NCI-H82 treated with DMSO at 0.1 percent for 48 hours (cell line): ENCODE data around the gene HELZ2.
"Not testable (repeated sequence)": the region's sequence is repeated elsewhere in the genome, so short reads cannot be mapped to it uniquely, and the experiment has no call there.

Experiments used
- DNase-seq: peaks from one replicate; lab custom pipeline; 2025; ENCODE audit not compliant: unreplicated experiment; lab: John Stamatoyannopoulos, UW

HELZ2 gene

DNA sequence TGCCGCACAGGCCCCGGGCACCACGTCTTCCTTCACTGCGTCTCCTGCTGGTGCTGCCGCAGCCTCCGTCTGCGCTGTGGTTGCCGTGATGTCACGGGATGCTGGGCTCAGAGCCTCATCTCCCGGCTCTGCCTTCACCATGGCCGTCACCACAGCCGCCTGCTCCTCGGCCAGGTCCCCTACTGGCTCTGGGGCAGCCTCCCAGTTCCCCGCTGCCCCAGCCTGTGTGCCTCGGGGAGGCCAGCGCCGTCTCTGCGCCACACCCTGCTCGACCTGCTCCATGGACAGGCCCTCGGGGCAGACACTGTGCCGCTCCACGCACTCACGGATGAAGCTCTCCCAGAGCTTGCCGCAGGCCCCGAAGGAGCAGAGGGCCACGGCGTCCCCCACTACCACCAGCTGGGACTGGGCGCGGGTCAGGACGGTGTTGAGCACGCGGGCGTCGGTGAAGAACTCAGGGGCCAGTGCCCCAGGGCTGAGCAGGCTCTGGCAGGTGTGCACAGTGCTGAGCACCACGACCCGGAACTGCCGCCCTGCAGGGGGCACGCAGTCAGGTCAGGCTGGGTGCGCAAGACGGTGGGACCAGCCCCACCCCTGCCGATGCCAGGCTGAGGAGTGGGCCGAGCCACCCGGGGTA is 8.2 kb downstream of the HELZ2 start:
- no peak for DNase-seq

DNA sequence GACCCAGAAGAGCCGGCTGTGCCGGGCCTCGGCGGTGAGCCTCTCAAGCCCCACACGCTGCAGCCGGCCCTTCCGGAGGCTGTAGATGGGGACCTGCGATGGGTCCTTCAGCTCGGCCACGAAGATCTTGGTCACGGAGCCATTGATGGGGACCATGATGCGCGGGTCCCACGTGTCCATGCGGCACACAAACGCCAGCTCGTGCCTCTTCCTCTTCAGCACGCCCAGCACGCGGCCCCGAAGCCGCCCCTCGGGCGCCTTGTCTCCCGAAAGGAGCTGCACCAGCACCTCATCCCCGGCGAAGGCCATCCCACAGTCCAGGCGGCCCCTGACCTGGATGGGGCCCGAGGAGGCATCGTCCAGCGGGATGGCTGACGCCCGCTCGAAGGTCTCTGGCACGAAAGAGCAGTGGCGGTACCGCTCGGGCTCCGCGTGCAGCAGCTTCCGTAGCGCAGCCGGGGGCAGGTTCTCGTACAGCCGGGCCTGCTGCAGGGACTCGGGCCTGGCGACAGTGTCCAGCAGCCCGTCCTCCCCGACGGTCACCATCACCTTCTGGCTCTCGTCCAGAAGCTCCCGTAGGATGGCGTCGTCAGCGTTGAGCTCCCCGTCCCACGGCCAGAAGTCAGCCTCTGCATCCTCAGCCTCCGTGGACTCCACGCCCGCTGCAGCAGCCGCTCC is 8.9 kb downstream of the HELZ2 start:
- DNase-seq, result no peak

DNA sequence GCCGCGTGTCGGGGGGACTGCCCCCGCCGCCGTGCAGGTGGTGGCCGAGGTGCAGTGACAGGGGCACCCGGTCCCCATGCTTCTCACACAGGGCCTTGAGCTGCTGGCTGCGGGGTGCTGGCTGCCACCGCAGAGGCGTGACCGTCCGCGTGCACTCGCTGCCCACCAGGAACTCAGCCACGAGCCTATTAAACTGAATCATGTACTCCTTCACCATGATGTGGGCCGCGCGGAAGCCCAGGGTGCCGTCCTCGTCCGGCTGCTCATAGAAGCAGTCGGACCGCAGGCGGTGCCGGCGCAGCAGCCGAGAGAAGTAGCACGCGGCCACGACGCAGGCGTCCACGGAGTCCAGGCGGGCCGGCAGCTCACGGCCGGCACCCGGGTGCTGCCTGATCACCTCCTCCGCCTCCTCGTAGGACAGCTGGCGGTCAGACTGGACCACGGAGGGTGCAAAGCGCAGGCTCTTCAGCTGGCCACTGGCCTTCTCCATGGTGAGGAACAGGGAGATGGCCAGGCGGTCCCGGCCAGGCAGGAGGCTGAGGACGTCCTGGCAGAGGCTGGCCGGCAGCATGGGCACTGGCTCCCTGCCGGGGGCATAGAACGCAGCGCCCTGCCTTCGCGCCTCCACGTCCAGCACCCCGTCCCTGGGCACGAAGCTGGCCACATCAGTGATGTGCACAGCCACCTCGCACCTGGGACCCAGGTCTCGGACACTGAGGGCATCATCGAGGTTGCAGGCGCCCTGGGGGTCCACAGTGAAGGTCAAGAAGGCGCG is 9.8 kb downstream of the HELZ2 start:
- no peak for DNase-seq

DNA sequence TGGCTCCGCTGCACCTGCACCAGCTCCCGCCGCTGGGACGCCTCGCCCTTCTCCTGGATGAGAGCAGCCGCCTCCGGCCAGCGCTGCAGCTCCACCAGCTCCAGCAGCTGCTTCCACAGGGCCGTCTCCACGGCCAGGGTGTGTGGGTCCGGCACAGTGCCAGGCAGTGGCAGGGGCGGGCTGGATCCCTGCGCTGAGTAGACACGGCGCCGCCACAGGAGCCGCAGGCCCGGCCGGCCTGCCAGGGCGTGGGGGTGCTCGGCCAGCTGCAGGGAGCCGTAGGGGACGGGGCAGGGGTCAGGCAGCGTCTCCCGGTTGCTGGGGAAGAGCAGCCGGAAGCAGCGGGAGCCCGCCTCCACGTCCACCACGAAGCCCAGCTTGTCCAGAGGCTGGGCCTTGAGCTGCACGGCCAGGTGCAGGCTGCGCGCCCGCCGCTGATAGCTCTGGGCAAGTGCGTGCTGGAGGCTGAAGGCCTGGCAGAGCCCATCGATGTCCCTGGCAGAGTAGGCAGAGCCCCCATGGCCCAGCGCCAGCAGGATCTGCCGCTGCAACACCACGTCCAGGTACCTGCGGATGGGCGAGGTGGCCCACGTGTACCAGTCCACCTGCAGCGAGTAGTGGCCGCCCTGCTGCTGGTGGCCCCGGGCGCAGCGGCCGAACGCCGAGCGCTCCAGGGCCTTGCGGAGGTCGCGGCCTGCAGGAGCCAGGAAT is 10.7 kb downstream of the HELZ2 start:
- DNase-seq, result no peak

DNA sequence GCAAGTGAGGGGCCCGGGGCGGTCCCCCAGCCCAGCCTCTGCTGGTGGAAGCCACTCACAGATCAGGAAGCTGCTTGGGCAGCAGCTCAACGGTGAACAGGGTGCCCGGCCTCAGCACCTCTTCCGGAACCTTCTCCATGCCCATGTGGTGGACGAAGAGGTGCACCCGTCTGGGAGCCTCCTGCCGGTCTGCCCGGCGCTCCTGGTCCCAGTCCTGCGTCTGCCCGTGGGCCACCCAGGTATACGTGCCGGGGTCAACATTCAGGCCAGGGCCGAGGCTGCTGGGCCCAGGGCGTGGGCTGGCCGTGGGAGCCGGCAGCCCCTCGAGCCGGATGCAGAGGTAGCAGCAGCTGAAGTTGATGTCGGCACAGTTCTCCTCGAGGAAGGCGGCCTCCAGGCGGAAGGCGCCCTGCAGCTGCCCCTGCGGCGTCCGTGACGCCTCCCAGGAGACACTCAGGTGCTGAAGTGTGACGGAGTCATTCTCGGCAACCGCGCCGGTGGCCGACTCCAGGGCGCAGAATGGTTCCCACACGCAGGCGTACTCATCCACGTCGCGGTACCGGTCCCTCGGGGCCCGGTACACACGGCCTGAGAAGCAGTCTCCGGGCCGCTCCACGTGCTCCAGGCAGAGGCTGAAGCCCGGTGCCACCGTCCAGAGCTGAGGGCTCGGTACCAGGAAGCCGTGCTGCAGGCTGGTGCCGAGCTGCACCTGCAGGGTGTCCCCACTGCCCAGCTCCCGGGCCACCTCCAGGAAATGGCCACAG is 11.4 kb downstream of the HELZ2 start:
- no peak for DNase-seq

DNA sequence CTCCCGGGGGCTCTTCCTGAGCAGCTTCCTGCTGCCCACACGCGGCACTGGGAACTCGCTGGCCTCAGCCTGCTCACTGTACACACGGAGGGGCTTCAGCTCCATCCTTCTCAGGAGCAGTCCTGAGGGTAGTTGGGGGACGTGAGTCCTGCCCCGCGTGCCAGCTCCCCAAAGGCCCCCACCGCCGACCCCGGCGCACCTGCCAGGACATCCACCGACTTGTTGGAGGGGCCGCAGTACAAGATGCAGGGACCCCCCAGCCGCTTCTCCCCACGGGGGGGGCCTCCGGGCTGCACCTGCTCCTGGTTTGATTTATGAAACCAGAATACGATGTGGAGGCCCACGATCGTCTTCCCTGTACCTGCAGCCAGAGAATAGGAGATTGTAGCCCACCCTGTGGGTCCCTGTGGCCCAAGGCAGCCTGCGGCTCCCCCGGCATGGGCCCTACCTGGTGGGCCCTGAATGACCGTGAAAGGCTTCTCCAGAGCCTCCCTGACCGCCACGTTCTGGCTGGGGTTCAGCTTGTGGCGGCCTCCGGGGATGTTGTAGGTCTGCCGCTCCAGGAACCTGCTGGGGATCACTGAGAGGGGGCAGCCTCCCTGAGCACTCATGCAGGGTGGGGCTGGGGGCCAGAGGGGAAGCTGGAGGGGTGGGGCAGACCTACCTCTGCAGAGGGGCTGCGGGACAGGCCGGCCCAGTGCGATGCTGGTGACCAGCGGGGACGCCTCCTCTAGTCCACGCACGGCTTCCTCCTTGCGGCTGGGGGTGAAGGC is 12.2 kb downstream of the HELZ2 start:
- no peak for DNase-seq

DNA sequence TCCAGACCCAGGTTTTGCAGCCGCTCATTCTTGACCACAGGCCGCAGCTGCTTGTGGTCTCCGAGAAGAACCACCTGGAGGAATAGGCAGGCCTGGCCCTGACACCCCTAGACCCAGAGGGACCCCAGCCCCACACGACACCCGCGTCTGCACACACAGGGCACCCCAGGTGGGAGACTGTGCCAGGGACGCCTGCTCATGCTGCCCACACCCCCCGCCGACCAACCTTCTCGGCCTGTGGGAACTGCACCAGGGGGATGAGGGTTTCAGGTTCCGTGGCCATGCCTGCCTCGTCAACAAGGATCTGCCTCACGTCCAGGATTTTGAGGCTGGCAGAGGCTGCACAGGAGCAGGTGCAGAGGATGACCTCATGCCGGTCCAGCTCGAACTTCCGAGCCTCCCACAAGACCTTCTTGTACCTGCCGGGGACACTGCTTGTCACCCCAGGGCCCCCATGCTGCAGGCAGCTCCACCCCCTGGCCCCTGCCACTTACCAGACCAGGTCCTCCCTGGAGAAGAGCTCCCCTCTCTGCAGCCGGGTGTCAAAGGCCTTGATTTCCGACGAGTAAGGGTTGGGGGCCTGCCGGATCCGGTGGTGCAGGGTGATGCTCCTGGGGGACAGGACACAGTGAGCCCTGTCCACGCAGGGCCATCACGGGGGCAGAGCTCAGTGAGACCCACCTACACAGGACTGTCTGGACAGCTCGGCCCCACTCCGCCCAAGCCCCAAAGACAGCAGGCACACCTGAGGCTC is 13.0 kb downstream of the HELZ2 start:
- no peak for DNase-seq

DNA sequence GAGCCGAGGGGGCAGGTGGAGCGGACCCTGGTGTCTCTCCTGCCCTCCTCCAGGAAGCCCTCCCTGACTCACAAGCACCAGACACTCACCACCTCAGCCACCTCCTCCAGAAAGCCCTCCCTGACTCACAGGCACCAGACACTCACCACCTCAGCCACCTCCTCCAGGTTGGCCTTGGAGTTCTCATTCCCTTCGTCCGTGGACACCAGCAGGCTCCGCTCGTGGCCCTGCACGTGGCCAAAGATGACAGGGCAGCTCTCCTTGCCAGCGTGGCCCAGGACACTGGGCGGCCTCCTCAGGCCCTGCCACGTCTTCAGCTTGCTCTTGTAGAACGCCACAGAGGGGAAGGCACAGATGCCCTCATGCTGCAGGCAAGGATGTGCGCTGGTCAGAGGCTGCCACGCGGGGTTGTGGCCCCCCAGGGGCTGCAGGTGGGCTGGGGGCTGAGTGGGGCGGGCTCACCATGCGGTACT is 13.7 kb downstream of the HELZ2 start:
- no peak for DNase-seq

DNA sequence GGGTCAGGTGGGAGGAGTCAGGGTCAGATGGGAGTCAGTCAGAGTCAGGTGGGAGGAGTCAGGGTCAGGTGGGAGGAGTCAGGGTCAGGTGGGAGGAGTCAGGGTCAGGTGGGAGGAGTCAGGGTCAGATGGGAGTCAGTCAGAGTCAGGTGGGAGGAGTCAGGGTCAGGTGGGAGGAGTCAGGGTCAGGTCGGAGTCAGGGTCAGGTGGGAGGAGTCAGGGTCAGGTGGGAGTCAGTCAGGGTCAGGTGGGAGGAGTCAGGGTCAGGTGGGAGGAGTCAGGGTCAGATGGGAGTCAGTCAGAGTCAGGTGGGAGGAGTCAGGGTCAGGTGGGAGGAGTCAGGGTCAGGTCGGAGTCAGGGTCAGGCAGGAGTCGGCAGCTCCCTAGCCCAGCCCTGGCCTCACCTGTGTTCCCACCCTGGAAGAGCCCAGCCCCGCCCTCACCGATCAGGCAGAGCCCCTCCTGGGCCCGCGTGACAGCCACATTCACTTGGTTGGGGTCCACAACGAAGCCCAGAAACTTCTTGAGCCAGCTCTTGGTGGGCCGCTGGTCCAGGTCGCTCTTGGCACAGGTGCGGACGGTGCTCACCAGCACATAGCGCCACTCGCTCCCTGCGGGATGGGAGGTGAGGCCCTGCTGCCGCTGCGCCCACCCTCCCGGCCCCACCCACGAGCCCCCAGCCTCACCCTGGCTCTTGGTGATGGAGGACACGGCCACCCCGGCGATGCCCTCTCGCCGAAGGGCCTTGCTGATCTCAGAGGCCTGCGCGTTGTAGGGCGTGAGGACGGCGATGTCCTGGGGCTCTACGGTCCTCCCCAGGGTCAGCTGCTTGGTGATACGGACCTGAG is 14.3 kb downstream of the HELZ2 start:
- not testable (repeated sequence) for DNase-seq

DNA sequence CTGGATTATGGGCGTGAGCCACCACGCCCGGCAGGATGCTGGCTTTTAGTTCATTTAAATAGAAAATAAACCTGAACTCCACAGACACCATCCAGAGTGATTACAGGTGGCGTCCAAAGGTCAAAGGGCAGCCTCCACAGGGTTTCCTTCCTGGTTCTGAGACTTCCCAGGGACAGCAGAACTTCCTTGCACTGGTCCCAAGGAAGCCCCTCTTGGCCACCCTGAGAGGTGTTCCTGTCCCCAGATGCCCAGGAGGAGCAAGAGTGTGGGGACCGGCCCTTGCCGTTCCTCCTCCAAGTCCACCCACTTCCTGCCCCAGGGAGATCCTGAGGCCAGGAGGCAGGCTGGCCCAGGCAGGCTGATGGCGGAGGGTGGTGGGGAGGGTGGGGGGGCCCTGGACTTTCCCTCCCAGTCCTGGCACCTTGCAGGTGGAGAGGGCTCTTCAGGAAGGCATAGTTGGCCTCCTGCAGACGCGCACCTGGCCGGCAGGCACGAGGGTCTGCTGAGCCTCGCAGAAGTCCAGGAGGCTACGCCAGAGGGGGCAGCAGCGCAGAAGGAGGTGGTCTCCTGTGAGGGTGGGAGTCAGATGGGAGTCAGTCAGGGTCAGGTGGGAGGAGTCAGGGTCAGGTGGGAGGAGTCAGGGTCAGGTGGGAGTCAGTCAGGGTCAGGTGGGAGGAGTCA is 15.1 kb downstream of the HELZ2 start:
- DNase-seq, result no peak

DNA sequence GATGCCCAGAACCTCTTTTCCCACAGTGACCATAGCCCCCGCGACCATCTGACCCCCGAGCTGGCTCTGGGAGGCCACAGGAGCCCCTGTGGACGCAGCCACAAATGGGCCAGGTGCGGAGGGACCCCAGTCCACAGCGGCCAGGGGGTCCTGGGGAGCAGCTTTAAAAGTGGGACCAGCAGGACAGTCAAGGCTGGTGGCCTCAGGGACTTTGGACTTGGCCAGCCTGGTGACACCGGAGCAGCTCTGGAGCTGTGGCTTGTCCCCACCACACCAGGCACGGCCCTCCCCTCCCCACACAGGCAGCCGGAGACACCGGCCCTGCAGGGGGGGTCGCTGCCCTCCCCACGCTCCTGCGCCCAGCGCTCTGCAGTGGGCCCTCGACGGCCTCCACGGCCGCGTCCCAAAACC is 16.6 kb downstream of the HELZ2 start:
- DNase-seq, result no peak

DNA sequence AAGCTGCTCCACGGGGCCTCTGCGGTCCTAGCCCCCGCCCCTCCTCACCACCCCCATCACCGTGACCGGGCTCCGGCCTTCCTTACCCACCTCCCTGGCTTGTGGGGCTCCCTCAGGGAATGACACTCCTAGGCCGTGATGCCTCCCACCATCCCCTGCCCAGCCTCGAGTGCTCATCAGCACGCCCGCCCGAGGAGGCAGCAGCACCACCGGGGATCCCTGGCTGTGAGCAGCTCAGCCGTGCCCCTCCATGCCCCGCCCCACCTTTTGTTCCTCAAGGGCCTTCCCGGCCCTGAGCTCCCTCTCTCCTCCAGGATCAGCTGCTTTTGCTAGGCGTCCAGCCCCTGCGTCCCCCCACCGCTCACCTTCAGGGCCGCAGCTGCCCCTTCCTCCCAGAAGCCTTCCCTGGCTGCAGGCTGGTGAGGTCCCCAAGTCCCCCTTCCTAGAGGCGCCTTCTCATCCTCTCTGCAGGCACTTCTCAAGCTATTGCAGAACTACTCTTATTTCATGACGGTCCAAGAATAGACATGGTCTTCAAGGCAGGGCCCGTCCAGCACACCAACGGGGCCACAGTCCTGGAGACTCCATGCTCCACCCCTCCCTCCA is 17.1 kb downstream of the HELZ2 start:
- DNase-seq, result no peak

DNA sequence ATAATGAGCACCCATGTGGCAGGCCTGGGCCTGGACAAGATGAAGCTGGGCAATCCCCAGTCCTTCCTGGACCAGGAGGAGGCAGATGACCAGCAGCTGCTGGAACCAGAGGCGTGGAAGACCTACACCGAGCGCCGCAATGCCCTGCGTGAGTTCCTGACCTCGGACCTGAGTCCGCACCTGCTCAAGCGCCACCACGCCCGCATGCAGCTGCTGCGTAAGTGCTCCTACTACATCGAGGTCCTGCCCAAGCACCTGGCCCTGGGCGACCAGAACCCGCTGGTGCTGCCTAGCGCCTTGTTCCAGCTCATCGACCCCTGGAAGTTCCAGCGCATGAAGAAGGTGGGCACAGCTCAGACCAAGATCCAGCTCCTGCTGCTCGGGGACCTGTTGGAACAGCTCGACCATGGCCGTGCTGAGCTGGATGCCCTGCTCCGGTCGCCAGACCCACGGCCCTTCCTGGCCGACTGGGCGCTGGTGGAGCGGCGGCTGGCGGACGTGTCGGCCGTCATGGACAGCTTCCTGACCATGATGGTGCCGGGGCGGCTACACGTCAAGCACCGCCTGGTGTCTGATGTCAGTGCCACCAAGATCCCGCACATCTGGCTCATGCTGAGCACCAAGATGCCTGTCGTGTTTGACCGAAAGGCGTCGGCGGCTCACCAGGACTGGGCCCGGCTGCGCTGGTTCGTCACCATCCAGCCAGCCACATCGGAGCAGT is 18.2 kb downstream of the HELZ2 start:
- no peak for DNase-seq

DNA sequence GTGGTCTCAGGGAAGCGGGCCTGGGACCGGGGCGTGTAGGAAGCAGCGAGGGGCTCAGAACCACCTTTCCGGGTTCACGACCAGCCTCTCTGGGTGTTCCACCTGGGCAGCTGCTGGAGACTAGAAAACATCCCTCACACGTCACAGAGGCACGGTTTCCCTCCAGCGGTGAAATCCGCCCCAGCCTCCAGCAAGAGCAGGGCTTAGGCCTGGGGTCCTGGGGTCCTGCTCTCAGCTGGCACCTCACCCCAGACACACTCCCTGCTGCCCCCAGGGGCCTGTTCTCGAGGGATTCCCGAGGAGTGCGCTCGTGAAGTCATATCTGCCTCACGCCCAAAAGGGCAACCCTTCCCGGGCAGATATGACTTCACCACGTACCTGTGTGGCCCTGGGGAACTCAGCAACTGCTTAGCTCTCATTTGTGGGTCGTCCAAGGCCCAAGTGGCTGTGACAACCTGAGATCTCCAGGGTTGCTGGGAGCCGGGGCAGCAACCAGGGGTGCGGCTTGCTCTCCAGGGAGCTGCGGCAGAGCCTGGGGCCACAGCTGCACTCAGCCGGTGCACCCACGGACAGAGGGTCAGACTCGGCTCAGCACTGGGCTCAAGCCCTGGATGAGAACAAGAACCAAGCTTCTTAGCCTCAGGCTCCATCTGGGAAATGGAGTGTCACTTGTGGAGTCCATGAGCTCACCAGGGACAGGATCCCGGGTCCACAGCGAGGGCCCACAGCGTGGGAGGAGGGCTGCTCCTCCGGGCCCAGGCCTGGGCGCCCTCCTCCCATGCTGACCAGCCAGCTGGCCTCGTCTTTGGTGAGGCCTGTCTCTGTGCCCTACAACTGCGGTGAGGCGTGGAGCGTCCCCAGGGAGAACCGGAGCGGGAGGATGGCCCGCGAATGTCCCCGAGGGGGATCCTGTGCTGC is 19.4 kb downstream of the HELZ2 start:
- DNase-seq, result no peak

DNA sequence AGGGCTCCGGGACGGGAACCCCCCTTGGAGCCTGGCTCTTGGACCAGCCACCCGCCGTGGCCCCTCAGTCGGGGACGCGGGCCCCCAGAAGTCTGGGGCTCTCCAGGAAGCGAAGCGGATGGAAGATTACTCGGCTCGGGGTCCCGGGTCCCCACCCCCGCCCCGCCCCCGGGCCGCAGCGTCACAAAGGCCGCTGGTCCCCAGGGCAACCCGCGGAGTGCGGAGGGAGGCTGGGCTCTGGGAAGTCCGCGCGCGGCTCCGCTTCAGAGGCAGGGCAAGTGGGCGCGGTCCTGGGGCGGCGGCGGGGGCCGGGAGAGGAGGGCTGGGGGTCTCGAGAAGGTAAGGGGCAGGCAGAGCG is 20.1 kb downstream of the HELZ2 start, which contains the start of gene FNDC11:
Gene FNDC11 (plus strand): TSS at position 227 of the 358 bp plus-strand sequence. CDS start 1,505 bp downstream, outside the sequence.
- DNase-seq, result no peak
